Activated B cell treated with CpG ODN at 0.5 μM for 24 hours (primary cell): Measurements from ENCODE around the gene FHOD3. TPM values are rescaled to one million over a fixed set of nuclear protein-coding genes. Genes with fewer than 3 reads are reported as not detected.
A peak's percentile ranks its signal among the peaks of the same experiment; 100 is the strongest.

Source experiments
- ATAC-seq: fragments of 200-7000 bp; cut with Tn5 transposase; one replicate; pipeline ENCODE4 v1.10.0; 2021; ENCODE audit warnings: low read depth, mild to moderate bottlenecking, moderate library complexity
- CTCF ChIA-PET: fragments of 350-600 bp; sonication (Branson Sonifier 250); formaldehyde crosslinking; loops from one replicate; lab custom pipeline; 2021; ENCODE audit warnings: antibody characterized with exemption; lab: Charles Lee
- POLR2A ChIA-PET: fragments of 350-600 bp; sonication (Branson Sonifier 250); formaldehyde crosslinking; loops from one replicate; lab custom pipeline; 2021; ENCODE audit warnings: antibody characterized with exemption; lab: Charles Lee
- DNase-seq: peaks from one replicate; pipeline ENCODE4 v3.0.0; 2022
- H3K27ac Mint-ChIP-seq: one replicate; pipeline ENCODE4 v1.8.0; 2020; ENCODE audit warnings: mixed read lengths
- H3K27me3 Mint-ChIP-seq: one replicate; pipeline ENCODE4 v1.8.0; 2021; ENCODE audit warnings: mixed read lengths
- H3K36me3 Mint-ChIP-seq: one replicate; pipeline ENCODE4 v1.8.0; 2021; ENCODE audit warnings: low read depth, mixed read lengths
- H3K4me1 Mint-ChIP-seq: one replicate; pipeline ENCODE4 v1.8.0; 2021; ENCODE audit warnings: mixed read lengths
- H3K4me3 Mint-ChIP-seq: one replicate; pipeline ENCODE4 v1.8.0; 2020; ENCODE audit warnings: mild to moderate bottlenecking, mixed read lengths
- H3K9me3 Mint-ChIP-seq: one replicate; pipeline ENCODE4 v1.8.0; 2020; ENCODE audit warnings: mixed read lengths
- CTCF ChIP-seq: fragments of 200-600 bp; IDR thresholded peaks from one replicate; pipeline ENCODE4 v1.8.0; 2022; ENCODE audit warnings: antibody characterized with exemption, mild to moderate bottlenecking
- intact Hi-C: fragments of 100-400 bp; cut with micrococcal nuclease; formaldehyde crosslinking; loops from one replicate; pipeline ENCODE4 v1.15.1; 2024
- total RNA-seq: library from RNA; stranded (reverse); gene quantifications from 2 replicates; pipeline ENCODE4 v1.2.3, GENCODE V29; 2022

The FHOD3 gene
- total RNA-seq, 1 donor from 2014 or later = not detected

DNA sequence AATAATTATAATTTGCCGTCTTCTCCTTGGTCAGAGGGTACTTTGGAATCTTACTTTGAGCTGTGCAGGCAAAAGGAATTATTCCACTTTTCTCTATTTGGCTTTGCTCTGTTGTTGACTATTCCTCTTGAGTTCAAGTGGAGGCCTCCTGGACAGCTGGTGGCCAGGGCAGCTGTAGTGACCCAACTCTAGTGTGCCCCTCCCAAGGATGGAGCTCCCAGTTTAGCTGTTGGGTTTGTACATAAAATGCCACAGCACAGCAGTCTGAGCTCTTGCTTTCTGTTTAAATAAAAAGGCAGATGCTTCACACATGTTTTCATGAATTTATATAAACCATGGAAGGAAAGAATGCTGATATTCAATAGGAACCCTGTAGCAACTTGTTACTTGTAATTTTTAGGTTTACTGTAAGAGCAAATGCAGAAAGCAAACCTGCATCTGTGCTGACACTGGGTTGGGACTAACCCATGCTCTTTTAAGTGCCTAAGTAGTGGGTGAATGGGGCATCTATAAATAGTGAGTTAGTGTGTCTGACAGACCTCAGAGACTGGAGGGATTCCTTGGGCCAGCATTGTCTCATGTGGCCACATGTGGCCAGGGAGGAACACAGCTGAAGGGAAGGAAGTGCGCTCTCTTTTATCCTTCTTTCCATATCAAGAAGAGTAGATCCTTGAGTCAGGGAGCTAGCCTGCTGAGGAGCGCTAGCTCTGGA is 121.8 kb downstream of the FHOD3 start:
- DNase-seq (no peak), ATAC-seq (no peak)
- Mint-ChIP-seq H3K36me3 (no peaks in the 10 kb centered on the region), H3K4me3 (no peak overlapping the region), H3K9me3 (no peaks in the 10 kb centered on the region), H3K4me1 (no peaks in the 10 kb centered on the region), H3K27me3 (peaks cover 13% of the 10 kb centered on the region), H3K27ac (no peak overlapping the region)
- intact Hi-C loops = no loop called here
- CTCF ChIA-PET = no interaction called here
- TF ChIP-seq CTCF = no peak
- POLR2A ChIA-PET = no interaction called here

- ChIA-PET CTCF (interaction anchor here (1.0 kb wide), 1 partner anchor 10 kb away, joined by 4 read pairs; no protein-coding TSS in a partner anchor), POLR2A (no interaction called here)
- no peak overlapping the region for H3K27ac Mint-ChIP-seq
- H3K4me1 Mint-ChIP-seq = no peaks in the 10 kb centered on the region
- H3K9me3 Mint-ChIP-seq = no peaks in the 10 kb centered on the region
- no peaks in the 10 kb centered on the region for H3K36me3 Mint-ChIP-seq
- peaks cover 13% of the 10 kb centered on the region for H3K27me3 Mint-ChIP-seq
- DNase-seq = no peak
- H3K4me3 Mint-ChIP-seq = no peak overlapping the region
- TF ChIP-seq CTCF = no peak
- peak; percentile 31 for ATAC-seq
- intact Hi-C loops = no loop called here
These were observed 122.5 kb downstream of the FHOD3 start for GRCh38 chr18:36419900-36420531.

DNA sequence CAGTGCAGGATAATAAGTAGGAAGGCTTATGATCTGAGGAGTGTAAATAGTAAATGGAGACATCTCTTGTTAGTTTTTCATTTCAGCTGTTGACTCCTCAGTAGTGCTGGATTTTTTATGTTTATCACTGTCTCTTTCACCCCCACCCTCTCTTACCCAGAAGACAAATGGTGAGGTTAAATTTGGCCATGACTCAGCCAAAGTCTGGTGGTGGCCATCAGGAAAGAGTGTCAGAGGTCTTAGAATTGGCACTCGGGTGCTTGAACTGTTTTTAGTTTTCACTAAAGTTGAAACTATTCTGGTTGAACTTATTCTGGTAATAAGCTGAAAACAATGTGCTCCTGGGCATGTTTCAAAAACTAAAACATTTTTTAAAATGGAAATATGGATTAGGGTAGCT is 123.3 kb downstream of the FHOD3 start:
- Mint-ChIP-seq H3K27ac (no peak overlapping the region), H3K9me3 (no peaks in the 10 kb centered on the region), H3K4me1 (no peaks in the 10 kb centered on the region), H3K4me3 (no peak overlapping the region), H3K36me3 (no peaks in the 10 kb centered on the region), H3K27me3 (peaks cover 13% of the 10 kb centered on the region)
- no peak for TF ChIP-seq CTCF
- DNase-seq = no peak
- intact Hi-C loops = no loop called here
- CTCF ChIA-PET = interaction anchor here (1.0 to 1.1 kb wide), 2 partner anchors 9 to 32 kb away, joined by 3 to 4 read pairs; no protein-coding TSS in a partner anchor
- POLR2A ChIA-PET = no interaction called here
- no peak for ATAC-seq

GRCh38 chr18:36424741-36425142 is 127.2 kb downstream of the FHOD3 start:
- H3K36me3 Mint-ChIP-seq = no peaks in the 10 kb centered on the region
- POLR2A ChIA-PET = no interaction called here

More at GRCh38 chr18:36424741-36425142, 127.2 kb downstream of the FHOD3 start:
- H3K4me1 Mint-ChIP-seq = no peaks in the 10 kb centered on the region
- ATAC-seq = no peak
- no peak overlapping the region for H3K27ac Mint-ChIP-seq
- DNase-seq = no peak
- no peak for TF ChIP-seq CTCF
- CTCF ChIA-PET = no interaction called here
- H3K9me3 Mint-ChIP-seq = no peaks in the 10 kb centered on the region
- H3K4me3 Mint-ChIP-seq = no peak overlapping the region
- intact Hi-C loops = no loop called here
- peaks cover 9% of the 10 kb centered on the region for H3K27me3 Mint-ChIP-seq
